ENCODE data around the gene CCND1. TPM values are rescaled to one million over a fixed set of nuclear protein-coding genes. Genes with fewer than 3 reads are reported as not detected.
"Not testable (repeated sequence)": the region's sequence is repeated elsewhere in the genome, so short reads cannot be mapped to it uniquely, and the experiment has no call there.

The CCND1 gene
- total and polyA plus RNA-seq, 12 donors, result 12.1 to 149 (median 80.7) TPM

DNA sequence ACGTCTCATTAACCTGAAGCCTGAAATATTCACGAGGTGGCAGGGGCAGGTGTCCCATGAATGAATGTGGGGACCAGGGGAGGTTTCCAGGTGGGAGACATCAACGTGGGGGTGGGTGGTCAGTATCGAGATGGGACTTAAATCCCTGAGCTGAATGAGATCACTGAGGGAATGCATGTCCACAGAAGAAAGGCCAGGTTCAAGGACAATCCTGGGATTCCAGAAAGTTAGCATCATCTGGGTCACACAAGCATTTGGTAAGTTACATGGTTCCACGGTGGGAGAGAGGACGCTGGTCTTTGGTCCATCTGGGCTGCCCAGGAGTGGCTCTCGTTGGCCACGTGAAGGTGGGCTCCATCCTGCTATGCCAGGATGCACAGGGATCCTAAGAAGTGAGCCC is 22.7 kb upstream of the CCND1 start:
- no peak for DNase-seq
- H3K27me3 ChIP-seq, result no peaks in the 10 kb centered on the region
- H3K4me3 ChIP-seq, result no peak overlapping the region
- no peak for TF ChIP-seq POLR2A (IDR thresholded peaks at IDR 0.05)
- TF ChIP-seq, protein P1, sequence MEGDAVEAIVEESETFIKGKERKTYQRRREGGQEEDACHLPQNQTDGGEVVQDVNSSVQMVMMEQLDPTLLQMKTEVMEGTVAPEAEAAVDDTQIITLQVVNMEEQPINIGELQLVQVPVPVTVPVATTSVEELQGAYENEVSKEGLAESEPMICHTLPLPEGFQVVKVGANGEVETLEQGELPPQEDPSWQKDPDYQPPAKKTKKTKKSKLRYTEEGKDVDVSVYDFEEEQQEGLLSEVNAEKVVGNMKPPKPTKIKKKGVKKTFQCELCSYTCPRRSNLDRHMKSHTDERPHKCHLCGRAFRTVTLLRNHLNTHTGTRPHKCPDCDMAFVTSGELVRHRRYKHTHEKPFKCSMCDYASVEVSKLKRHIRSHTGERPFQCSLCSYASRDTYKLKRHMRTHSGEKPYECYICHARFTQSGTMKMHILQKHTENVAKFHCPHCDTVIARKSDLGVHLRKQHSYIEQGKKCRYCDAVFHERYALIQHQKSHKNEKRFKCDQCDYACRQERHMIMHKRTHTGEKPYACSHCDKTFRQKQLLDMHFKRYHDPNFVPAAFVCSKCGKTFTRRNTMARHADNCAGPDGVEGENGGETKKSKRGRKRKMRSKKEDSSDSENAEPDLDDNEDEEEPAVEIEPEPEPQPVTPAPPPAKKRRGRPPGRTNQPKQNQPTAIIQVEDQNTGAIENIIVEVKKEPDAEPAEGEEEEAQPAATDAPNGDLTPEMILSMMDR (IDR thresholded peaks at IDR 0.05), result no peak
- H3K4me1 ChIP-seq (replicated peaks in 1 of 2), result no peaks in the 10 kb centered on the region
- H3K27ac ChIP-seq, result no peak overlapping the region
- WGBS, 4 donors, result 68 to 88% (median 72%) methylated on average over 6 to 8 of the region's 8 CpGs
- no peaks in the 10 kb centered on the region for H3K36me3 ChIP-seq (replicated peaks in 1 of 2)
- intact Hi-C loops (cut with DNase I), result no loop called here
- no peaks in the 10 kb centered on the region for H3K9me3 ChIP-seq (replicated peaks in 1 of 3)

DNA sequence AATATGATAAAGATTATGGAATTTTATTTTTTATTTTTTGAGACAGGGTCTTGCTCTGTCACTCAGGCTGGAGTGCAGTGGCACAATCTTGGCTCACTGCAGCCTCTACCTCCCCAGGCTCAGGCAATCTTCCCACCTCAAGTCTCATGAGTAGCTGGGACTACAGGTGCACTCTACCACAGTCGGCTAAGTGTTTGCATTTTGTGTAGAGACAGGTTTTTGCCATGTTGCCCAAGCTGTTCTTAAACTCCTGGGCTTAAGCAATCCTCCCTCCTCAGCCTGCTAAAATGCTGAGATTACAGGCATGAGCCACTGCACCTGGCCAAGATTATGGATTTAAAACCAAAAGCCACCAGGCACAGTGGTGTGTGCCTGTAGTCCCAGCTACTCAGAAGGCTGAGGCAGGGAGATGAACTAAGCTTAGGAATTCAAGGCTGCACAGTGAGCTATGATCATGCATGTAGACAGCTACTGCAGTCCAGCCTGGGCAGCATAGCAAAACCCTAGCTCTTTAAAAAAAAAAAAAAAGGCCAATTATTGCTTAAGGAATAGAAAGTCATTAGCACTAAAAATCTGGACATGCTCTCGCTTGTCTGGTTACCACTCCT is 20.2 kb upstream of the CCND1 start:
- Histone ChIP-seq H3K9me3 (replicated peaks in 1 of 3) (no peaks in the 10 kb centered on the region), H3K4me3 (no peak overlapping the region), H3K36me3 (replicated peaks in 1 of 2) (no peaks in the 10 kb centered on the region), H3K4me1 (replicated peaks in 1 of 2) (no peaks in the 10 kb centered on the region), H3K27me3 (no peaks in the 10 kb centered on the region), H3K27ac (no peak overlapping the region)
- TF ChIP-seq, protein P1 (IDR thresholded peaks at IDR 0.05), result no peak
- TF ChIP-seq POLR2A (IDR thresholded peaks at IDR 0.05), result no peak
- intact Hi-C loops (cut with DNase I), result no loop called here
- DNase-seq, result no peak
- 79 to 82% (median 79%) methylated on average over 2 of the region's 2 CpGs for WGBS, 4 donors

GRCh38 chr11:69622097-69622681 is 18.8 kb upstream of the CCND1 start:
- DNase-seq; H3K36me3 ChIP-seq (replicated peaks in 1 of 2); H3K27me3 ChIP-seq; H3K9me3 ChIP-seq (replicated peaks in 1 of 3); intact Hi-C loops (cut with DNase I); H3K4me1 ChIP-seq (replicated peaks in 1 of 2); H3K4me3 ChIP-seq; H3K27ac ChIP-seq: not testable (repeated sequence)
- 79 to 83% (median 82%) methylated on average over 7 to 8 of the region's 8 CpGs for WGBS, 4 donors

DNA sequence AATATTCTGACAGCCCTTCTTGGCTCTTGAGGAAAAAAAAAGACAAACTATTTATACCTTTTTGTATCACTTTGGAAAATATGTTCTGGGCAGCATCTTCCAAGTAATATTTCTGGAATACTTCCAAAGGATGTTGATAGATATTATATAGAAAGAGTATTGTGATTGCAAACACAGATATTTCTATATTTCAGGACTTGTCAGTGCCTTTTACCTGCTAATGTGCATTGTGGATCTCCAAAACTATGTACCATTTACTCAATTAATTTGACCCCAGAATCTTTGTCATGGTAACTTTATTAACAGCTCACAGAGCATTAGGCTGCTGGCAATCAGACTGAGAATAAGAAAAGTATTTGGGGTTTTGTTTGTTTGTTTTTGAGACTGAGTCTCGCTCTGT is 16.7 kb upstream of the CCND1 start:
- Histone ChIP-seq H3K4me1 (replicated peaks in 1 of 2) (no peaks in the 10 kb centered on the region), H3K4me3 (no peak overlapping the region), H3K27me3 (no peaks in the 10 kb centered on the region), H3K36me3 (replicated peaks in 1 of 2) (no peaks in the 10 kb centered on the region), H3K27ac (no peak overlapping the region), H3K9me3 (replicated peaks in 1 of 3) (no peaks in the 10 kb centered on the region)
- 46 to 96% (median 91%) methylated on average over 1 of the region's 1 CpG for WGBS, 4 donors
- no peak for TF ChIP-seq POLR2A (IDR thresholded peaks at IDR 0.05)
- TF ChIP-seq, protein P1 (IDR thresholded peaks at IDR 0.05), result no peak
- intact Hi-C loops (cut with DNase I), result no loop called here
- DNase-seq, result no peak

- Histone ChIP-seq H3K27ac (no peak overlapping the region), H3K9me3 (replicated peaks in 1 of 3) (peaks cover 0 to 3% (median 0%) of the 10 kb centered on the region in 3 donors), H3K27me3 (no peaks in the 10 kb centered on the region), H3K36me3 (replicated peaks in 1 of 2) (no peaks in the 10 kb centered on the region), H3K4me1 (replicated peaks in 1 of 2) (no peaks in the 10 kb centered on the region), H3K4me3 (no peak overlapping the region)
- WGBS, 4 donors, result 82 to 89% (median 85%) methylated on average over 10 of the region's 10 CpGs
- TF ChIP-seq, protein P1 (IDR thresholded peaks at IDR 0.05), result no peak
- no peak for TF ChIP-seq POLR2A (IDR thresholded peaks at IDR 0.05)
- DNase-seq, result no peak
- intact Hi-C loops (cut with DNase I), result no loop called here
Measured at GRCh38 chr11:69625476-69625875, 15.5 kb upstream of the CCND1 start.
